Vagina (tissue), 2 donors: ENCODE results near the gene RSF1.

Experiments
- CTCF ChIP-seq, 3 experiments: fragments of 450-650 bp in 2 of 3; fragments of 200-600 bp in 1 of 3; sonication (generic) in 1 of 3; IDR thresholded peaks; one replicate each; pipeline ENCODE4 v1.5.1; 2017 to 2019; ENCODE audit warnings: antibody characterized with exemption in 3 of 3, mild to moderate bottlenecking in 2 of 3, moderate library complexity in 2 of 3
- POLR2A ChIP-seq, 2 donors: fragments of 450-650 bp; IDR thresholded peaks; one replicate each; pipeline ENCODE4 v1.6.1; 2017; ENCODE audit warnings: antibody characterized with exemption in 2 of 2, mild to moderate bottlenecking in 2 of 2, moderate library complexity in 2 of 2
- POLR2AphosphoS5 ChIP-seq, 2 donors: sonication (generic); formaldehyde crosslinking; IDR thresholded peaks; one replicate each; pipeline ENCODE4 v1.9.0; 2017; ENCODE audit warnings: antibody characterized with exemption in 2 of 2, mild to moderate bottlenecking in 2 of 2, low read depth in 1 of 2; ENCODE audit not compliant: insufficient read depth in 1 of 2

GRCh38 chr11:77771135-77771534, 49.4 kb downstream of the RSF1 start:
- TF ChIP-seq POLR2A (IDR thresholded peaks at IDR 0.05) (no peak), CTCF (IDR thresholded peaks at IDR 0.05) (no peak), POLR2AphosphoS5 (IDR thresholded peaks at IDR 0.05; ENCODE audit: insufficient read depth in 1 of 2, low read depth in 1 of 2) (no peak)
